PC-9 (cell line): ENCODE results near the gene SLC1A5.

Source experiments
- EZH2 ChIP-seq: fragments of 200-600 bp; sonication (generic); IDR thresholded peaks from 2 replicates; pipeline ENCODE4 v1.8.0; 2017; ENCODE audit warnings: antibody characterized with exemption, low read depth
- TF ChIP-seq, protein P1 (sequence below): fragments of 200-600 bp; sonication (generic); conservative IDR thresholded peaks from 2 replicates; pipeline ENCODE4 v1.6.1; 2017; ENCODE audit warnings: mixed run types, antibody characterized with exemption, mild to moderate bottlenecking, moderate library complexity

DNA sequence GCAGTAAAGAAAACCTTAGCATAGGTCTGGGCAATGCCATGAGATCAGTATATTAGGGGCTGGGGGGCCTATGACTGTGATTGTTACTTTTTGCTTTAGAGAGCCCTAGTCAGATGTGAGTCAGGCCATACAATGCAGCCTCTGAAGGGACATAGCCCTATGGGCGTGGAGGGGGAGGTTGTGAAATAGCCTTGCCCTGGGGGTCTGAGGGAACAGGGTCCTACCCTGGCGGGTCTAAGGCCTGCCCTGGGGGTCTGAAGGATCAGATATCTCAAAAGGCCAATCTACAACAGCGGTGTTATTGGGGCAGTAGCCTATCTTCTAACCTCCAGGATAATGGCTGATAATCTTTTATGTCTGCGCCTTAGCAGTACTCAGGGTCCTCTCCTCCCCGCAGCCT is 13.8 kb upstream of the SLC1A5 start:
- no peak for TF ChIP-seq EZH2
- TF ChIP-seq, protein P1, sequence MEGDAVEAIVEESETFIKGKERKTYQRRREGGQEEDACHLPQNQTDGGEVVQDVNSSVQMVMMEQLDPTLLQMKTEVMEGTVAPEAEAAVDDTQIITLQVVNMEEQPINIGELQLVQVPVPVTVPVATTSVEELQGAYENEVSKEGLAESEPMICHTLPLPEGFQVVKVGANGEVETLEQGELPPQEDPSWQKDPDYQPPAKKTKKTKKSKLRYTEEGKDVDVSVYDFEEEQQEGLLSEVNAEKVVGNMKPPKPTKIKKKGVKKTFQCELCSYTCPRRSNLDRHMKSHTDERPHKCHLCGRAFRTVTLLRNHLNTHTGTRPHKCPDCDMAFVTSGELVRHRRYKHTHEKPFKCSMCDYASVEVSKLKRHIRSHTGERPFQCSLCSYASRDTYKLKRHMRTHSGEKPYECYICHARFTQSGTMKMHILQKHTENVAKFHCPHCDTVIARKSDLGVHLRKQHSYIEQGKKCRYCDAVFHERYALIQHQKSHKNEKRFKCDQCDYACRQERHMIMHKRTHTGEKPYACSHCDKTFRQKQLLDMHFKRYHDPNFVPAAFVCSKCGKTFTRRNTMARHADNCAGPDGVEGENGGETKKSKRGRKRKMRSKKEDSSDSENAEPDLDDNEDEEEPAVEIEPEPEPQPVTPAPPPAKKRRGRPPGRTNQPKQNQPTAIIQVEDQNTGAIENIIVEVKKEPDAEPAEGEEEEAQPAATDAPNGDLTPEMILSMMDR: no peak
